Neural crest cell (in vitro differentiated cells): ENCODE data around the gene AP5M1. TPM values are rescaled to one million over a fixed set of nuclear protein-coding genes. Genes with fewer than 3 reads are reported as not detected.
"Not testable (repeated sequence)": the region's sequence is repeated elsewhere in the genome, so short reads cannot be mapped to it uniquely, and the experiment has no call there.

Experiments used
- DNase-seq: peaks from one replicate; pipeline ENCODE4 v3.0.0; 2021; ENCODE audit warnings: low read depth, mixed read lengths, low spot score
- H3K27ac Mint-ChIP-seq: one replicate; pipeline ENCODE4 v1.8.0; 2021; ENCODE audit warnings: mild to moderate bottlenecking, mixed read lengths; ENCODE audit not compliant: unreplicated experiment
- H3K27me3 Mint-ChIP-seq: 2 replicates; pipeline ENCODE4 v1.8.0; 2021; ENCODE audit warnings: low read depth, mild to moderate bottlenecking, mixed read lengths
- H3K36me3 Mint-ChIP-seq: 2 replicates; pipeline ENCODE4 v1.8.0; 2021; ENCODE audit warnings: low read depth, mild to moderate bottlenecking, mixed read lengths
- H3K4me1 Mint-ChIP-seq: 2 replicates; pipeline ENCODE4 v1.8.0; 2021; ENCODE audit warnings: mixed read lengths
- H3K4me3 Mint-ChIP-seq: one replicate; pipeline ENCODE4 v1.8.0; 2021; ENCODE audit warnings: mild to moderate bottlenecking, mixed read lengths
- H3K9me3 Mint-ChIP-seq: 2 replicates; pipeline ENCODE4 v1.8.0; 2021; ENCODE audit warnings: mixed read lengths
- total RNA-seq: library from RNA; stranded (reverse); gene quantifications from 2 replicates; pipeline ENCODE4 v1.2.1, GENCODE V29; 2021
- TF ChIP-seq, protein P1 (sequence below): fragments of 200-600 bp; sonication (generic); conservative IDR thresholded peaks from 2 replicates; pipeline ENCODE4 v1.5.0; 2021; ENCODE audit warnings: antibody characterized with exemption, mild to moderate bottlenecking

The AP5M1 gene
- total RNA-seq, 1 donor from 2014 or later: 37.5 TPM

DNA sequence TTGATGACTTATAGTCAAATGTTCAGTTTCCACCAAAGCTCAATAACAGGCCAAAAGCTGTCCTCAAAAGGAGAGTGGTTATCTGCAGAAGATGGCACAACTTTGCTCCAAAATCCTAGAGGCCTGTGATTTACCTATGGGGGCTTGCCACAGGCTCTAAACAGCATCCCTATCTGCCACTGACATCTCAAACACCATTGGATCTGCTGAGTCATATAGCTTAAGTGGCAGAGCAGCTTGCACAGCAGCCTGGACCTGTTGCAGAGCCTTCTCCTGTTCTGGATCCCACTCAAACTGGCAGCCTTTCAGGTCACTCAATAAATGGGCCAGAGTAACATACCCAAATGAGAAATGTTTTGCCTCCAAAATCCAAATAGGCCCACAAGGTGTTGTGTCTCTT is 61.1 kb downstream of the AP5M1 start:
- TF ChIP-seq, protein P1, sequence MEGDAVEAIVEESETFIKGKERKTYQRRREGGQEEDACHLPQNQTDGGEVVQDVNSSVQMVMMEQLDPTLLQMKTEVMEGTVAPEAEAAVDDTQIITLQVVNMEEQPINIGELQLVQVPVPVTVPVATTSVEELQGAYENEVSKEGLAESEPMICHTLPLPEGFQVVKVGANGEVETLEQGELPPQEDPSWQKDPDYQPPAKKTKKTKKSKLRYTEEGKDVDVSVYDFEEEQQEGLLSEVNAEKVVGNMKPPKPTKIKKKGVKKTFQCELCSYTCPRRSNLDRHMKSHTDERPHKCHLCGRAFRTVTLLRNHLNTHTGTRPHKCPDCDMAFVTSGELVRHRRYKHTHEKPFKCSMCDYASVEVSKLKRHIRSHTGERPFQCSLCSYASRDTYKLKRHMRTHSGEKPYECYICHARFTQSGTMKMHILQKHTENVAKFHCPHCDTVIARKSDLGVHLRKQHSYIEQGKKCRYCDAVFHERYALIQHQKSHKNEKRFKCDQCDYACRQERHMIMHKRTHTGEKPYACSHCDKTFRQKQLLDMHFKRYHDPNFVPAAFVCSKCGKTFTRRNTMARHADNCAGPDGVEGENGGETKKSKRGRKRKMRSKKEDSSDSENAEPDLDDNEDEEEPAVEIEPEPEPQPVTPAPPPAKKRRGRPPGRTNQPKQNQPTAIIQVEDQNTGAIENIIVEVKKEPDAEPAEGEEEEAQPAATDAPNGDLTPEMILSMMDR: no peak
- no peak overlapping the region for H3K4me3 Mint-ChIP-seq
- H3K27me3 Mint-ChIP-seq: no peaks in the 10 kb centered on the region
- H3K4me1 Mint-ChIP-seq: no peaks in the 10 kb centered on the region
- peaks cover 19% of the 10 kb centered on the region for H3K36me3 Mint-ChIP-seq
- H3K27ac Mint-ChIP-seq: no peak overlapping the region
- DNase-seq: no peak
- H3K9me3 Mint-ChIP-seq: peaks cover 14% of the 10 kb centered on the region

DNA sequence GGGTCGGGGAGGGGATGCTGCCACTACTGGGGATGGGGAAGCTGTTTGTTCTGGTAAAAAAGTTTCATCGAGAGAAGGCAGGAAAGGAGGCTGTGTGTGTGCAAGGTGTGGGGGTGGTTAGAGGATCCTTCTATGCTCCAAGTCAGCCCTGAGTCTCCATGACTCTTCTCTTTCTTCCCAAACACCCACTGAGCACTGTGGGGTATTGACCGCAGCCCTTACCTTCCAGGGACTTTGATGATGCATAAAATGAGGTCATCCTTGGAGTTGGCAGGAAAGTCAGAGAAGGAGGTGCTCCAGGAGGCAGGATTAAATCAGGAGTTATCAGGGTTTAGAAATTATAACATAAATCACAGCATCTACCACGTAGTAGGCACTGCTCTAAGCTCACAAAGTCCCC is 63.7 kb downstream of the AP5M1 start:
- not testable (repeated sequence) for H3K4me3 Mint-ChIP-seq, H3K27ac Mint-ChIP-seq, H3K27me3 Mint-ChIP-seq, DNase-seq, H3K4me1 Mint-ChIP-seq
- peaks cover 23% of the 10 kb centered on the region for H3K36me3 Mint-ChIP-seq
- peaks cover 21% of the 10 kb centered on the region for H3K9me3 Mint-ChIP-seq

DNA sequence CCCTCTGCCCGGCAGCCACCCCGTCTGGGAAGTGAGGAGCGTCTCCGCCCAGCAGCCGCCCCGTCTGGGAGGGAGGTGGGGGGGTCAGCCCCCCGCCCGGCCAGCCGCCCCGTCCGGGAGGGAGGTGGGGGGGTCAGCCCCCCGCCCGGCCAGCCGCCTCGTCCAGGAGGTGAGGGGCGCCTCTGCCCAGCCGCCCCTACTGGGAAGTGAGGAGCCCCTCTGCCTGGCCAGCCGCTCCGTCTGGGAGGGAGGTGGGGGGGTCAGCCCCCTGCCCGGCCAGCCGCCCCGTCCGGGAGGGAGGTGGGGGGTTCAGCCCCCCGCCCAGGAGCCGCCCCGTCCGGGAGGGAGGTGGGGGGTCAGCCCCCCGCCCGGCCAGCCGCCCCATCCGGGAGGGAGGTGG is 65.0 kb downstream of the AP5M1 start:
- H3K36me3 Mint-ChIP-seq: peaks cover 23% of the 10 kb centered on the region
- H3K4me1 Mint-ChIP-seq, H3K4me3 Mint-ChIP-seq, H3K27me3 Mint-ChIP-seq, DNase-seq, H3K27ac Mint-ChIP-seq: not testable (repeated sequence)
- H3K9me3 Mint-ChIP-seq: peaks cover 20% of the 10 kb centered on the region

DNA sequence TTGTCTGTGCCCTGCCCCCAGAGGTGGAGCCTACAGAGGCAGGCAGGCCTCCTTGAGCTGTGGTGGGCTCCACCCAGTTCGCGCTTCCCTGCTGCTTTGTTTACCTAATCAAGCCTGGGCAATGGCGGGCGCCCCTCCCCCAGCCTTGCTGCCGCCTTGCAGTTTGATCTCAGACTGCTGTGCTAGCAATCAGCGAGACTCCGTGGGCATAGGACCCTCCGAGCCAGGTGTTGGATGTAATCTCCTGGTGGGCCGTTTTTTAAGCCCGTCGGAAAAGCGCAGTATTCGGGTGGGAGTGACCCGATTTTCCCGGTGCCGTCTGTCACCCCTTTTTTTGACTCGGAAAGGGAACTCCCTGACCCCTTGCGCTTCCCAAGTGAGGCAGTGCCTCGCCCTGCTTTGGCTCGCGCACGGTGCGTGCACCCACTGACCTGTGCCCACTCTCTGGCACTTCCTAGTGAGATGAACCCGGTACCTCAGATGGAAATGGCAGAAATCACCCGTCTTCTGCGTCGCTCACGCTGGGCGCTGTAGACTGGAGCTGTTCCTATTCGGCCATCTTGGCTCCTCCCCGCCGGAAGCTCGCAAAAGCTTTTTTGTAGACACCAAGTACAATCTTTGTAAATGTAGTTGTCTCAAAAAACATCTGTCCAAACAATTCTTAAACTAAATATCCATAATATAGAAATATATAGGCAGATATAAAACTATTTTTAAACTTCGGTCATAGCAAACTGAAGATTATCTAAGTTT is 75.0 kb downstream of the AP5M1 start:
- peaks cover 10% of the 10 kb centered on the region for H3K4me1 Mint-ChIP-seq
- H3K9me3 Mint-ChIP-seq, H3K36me3 Mint-ChIP-seq, H3K27me3 Mint-ChIP-seq: not testable (repeated sequence)
- DNase-seq: peak; percentile 6
- H3K27ac Mint-ChIP-seq: peak overlapping the region; percentile 93
- H3K4me3 Mint-ChIP-seq: peak overlapping the region; percentile 86

DNA sequence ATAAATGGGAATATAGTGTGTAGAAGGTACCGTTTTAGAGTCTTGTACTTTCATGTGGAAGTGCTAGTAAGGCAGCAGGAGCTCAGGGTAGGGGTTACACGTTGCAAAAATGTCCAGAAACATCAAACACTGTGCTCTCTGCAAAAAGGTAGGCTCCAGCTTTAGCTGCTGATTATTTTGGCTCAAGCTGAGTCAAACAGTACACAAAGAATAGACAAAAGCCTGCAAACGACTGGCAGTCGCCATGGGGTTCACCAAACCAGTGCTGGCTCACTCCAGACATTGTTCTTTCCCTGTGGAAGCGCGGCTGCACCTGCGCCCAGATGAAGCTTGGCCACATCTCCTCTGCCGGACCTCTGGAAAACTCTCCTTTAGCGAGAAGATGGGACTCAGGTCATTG is 76.3 kb downstream of the AP5M1 start:
- TF ChIP-seq, protein P1: no peak
- DNase-seq: no peak
- Mint-ChIP-seq H3K9me3 (no peaks in the 10 kb centered on the region), H3K36me3 (no peaks in the 10 kb centered on the region), H3K4me3 (peak overlapping the region; percentile 19), H3K4me1 (peaks cover 10% of the 10 kb centered on the region), H3K27me3 (no peaks in the 10 kb centered on the region), H3K27ac (no peak overlapping the region)

DNA sequence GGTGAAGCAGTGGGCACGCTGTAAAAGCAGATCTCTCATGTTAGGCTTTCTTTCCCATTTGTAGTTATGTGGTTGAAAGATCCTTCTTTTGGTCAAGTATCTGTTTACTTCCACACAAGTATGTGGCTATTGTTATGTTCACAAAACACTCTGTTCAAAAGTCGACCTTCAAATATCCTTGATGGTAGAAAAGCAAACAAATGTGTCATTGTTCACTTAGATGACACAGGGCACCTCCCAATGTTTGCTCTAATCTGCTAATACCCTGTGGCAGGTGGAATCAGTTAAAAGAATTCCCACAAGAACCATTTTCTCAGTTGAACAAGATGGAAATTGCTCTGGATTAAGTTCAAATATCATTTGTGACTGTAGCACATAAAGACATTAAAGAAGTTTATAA is 78.0 kb downstream of the AP5M1 start:
- Mint-ChIP-seq H3K4me1 (peaks cover 10% of the 10 kb centered on the region), H3K4me3 (no peak overlapping the region), H3K9me3 (no peaks in the 10 kb centered on the region), H3K27ac (no peak overlapping the region), H3K27me3 (no peaks in the 10 kb centered on the region), H3K36me3 (no peaks in the 10 kb centered on the region)
- DNase-seq: no peak
- TF ChIP-seq, protein P1: no peak

Other genes with a start within 250 kb of the AP5M1 start
- gene EXOC5, start 66 bp upstream of the AP5M1 start, total RNA-seq: 98.4 and 110 TPM in 2 replicates
- gene NAA30, start 121.6 kb downstream of the AP5M1 start, total RNA-seq: 15.7 and 17.0 TPM in 2 replicates
- gene CCDC198, start 224.9 kb downstream of the AP5M1 start, total RNA-seq: not detected in 2 replicates